Hematopoietic multipotent progenitor cell treated with erythropoietin and hydrocortisone succinate and interleukin-3 and kit ligand, for 17 days (in vitro differentiated cells): Measurements from ENCODE around the gene PNLIPRP2.

Experiments used
- DNase-seq: peaks from one replicate; pipeline ENCODE4 v3.0.0-alpha.2; 2015; ENCODE audit warnings: low spot score

PNLIPRP2 gene

GRCh38 chr10:116620423-116621400, at the start of gene PNLIPRP2:
TSS of gene PNLIPRP2 (plus strand) at chr10:116620953.
- DNase-seq = no peak

GRCh38 chr10:116574797-116575196, 46.0 kb upstream of the PNLIPRP2 start:
- no peak for DNase-seq

- no peak for DNase-seq
Observed at GRCh38 chr10:116587878-116588591, 32.7 kb upstream of the PNLIPRP2 start.

GRCh38 chr10:116588995-116589394, 31.8 kb upstream of the PNLIPRP2 start:
- no peak for DNase-seq

- no peak for DNase-seq
Observed at GRCh38 chr10:116589926-116590325, 30.8 kb upstream of the PNLIPRP2 start.

- no peak for DNase-seq
Observed at GRCh38 chr10:116590590-116591444, 29.9 kb upstream of the PNLIPRP2 start, which contains the start of gene PNLIPRP1. TSS of gene PNLIPRP1 (plus strand) at chr10:116590959. CDS start at chr10:116591130, 171 bp downstream.

- no peak for DNase-seq
Observed at GRCh38 chr10:116593139-116593740, 27.5 kb upstream of the PNLIPRP2 start.

- DNase-seq = no peak
Observed at GRCh38 chr10:116594525-116595035, 26.2 kb upstream of the PNLIPRP2 start.

GRCh38 chr10:116596062-116596461, 24.7 kb upstream of the PNLIPRP2 start:
- DNase-seq = no peak

- DNase-seq = no peak
Observed at GRCh38 chr10:116597543-116597942, 23.2 kb upstream of the PNLIPRP2 start.

GRCh38 chr10:116598329-116598728, 22.4 kb upstream of the PNLIPRP2 start:
- DNase-seq = no peak

- DNase-seq = no peak
Observed at GRCh38 chr10:116599991-116600390, 20.8 kb upstream of the PNLIPRP2 start.

GRCh38 chr10:116602648-116603400, 17.9 kb upstream of the PNLIPRP2 start:
- DNase-seq = no peak

- DNase-seq = no peak
Observed at GRCh38 chr10:116606061-116606483, 14.7 kb upstream of the PNLIPRP2 start.

- no peak for DNase-seq
Observed at GRCh38 chr10:116607336-116607735, 13.4 kb upstream of the PNLIPRP2 start.

- no peak for DNase-seq
Observed at GRCh38 chr10:116608686-116609594, 11.8 kb upstream of the PNLIPRP2 start.

GRCh38 chr10:116610443-116611152, 10.2 kb upstream of the PNLIPRP2 start:
- DNase-seq = no peak

GRCh38 chr10:116611153-116611545, 9.6 kb upstream of the PNLIPRP2 start:
- no peak for DNase-seq
